GM12892 (cell line): ENCODE results near the gene TXNRD1.

Experiments
- POLR2A ChIP-seq: IDR thresholded peaks from 2 replicates; pipeline ENCODE4 v1.6.1; 2011; ENCODE audit warnings: low read depth, low read length, control low read depth
- POLR2AphosphoS5 ChIP-seq: IDR thresholded peaks from 2 replicates; pipeline ENCODE4 v1.6.1; 2011; ENCODE audit warnings: low read depth, low read length, control low read depth

- TF ChIP-seq POLR2AphosphoS5 (no peak), POLR2A (no peak)
These were observed 32.8 kb upstream of the TXNRD1 start for GRCh38 chr12:104182621-104183378.
